IgD-negative memory B cell (primary cell): ENCODE results near the gene IKZF1. TPM values are rescaled to one million over a fixed set of nuclear protein-coding genes. Genes with fewer than 3 reads are reported as not detected.

Source experiments
- H3K27ac Mint-ChIP-seq, 3 donors: one replicate each; pipeline ENCODE4 v1.8.0; 2020 to 2022; ENCODE audit warnings: mild to moderate bottlenecking in 3 of 3, mixed read lengths in 3 of 3, moderate library complexity in 1 of 3
- H3K27me3 Mint-ChIP-seq: one replicate; pipeline ENCODE4 v1.8.0; 2021; ENCODE audit warnings: mixed read lengths
- H3K36me3 Mint-ChIP-seq: one replicate; pipeline ENCODE4 v1.8.0; 2020; ENCODE audit warnings: mild to moderate bottlenecking, mixed read lengths
- H3K4me1 Mint-ChIP-seq, 3 donors: one replicate each; pipeline ENCODE4 v1.8.0; 2020 to 2022; ENCODE audit warnings: mixed read lengths in 3 of 3, mild to moderate bottlenecking in 1 of 3
- H3K4me3 Mint-ChIP-seq, 4 donors: one replicate each; pipeline ENCODE4 v1.8.0; 2020 to 2022; ENCODE audit warnings: mild to moderate bottlenecking in 4 of 4, mixed read lengths in 4 of 4, moderate library complexity in 3 of 4
- H3K9me3 Mint-ChIP-seq, 3 donors: one replicate each; pipeline ENCODE4 v1.8.0; 2020 to 2021; ENCODE audit warnings: mixed read lengths in 3 of 3, mild to moderate bottlenecking in 1 of 3
- polyA plus RNA-seq: library from polyadenylated mRNA; unstranded; fragments of 300-500 nt; fragmentation: Illumina TruSeq; gene quantifications from one replicate; pipeline ENCODE4 v1.2.3, GENCODE V29; 2021

IKZF1 gene
- polyA plus RNA-seq, 1 donor from 2014 or later, result 213 TPM

GRCh38 chr7:50342616-50343114 is 38.1 kb downstream of the IKZF1 start:
- H3K27ac Mint-ChIP-seq, result peak overlapping the region in 2 of 3 donors; percentile 91 to 93
- H3K4me3 Mint-ChIP-seq, result peak overlapping the region; percentile 44 to 83 (median 72)
- H3K36me3 Mint-ChIP-seq, result peaks cover 13% of the 10 kb centered on the region
- H3K9me3 Mint-ChIP-seq, result no peaks in the 10 kb centered on the region
- H3K4me1 Mint-ChIP-seq, result peaks cover 64 to 78% (median 71%) of the 10 kb centered on the region in 3 donors
- no peaks in the 10 kb centered on the region for H3K27me3 Mint-ChIP-seq

GRCh38 chr7:50346545-50347497 is 42.3 kb downstream of the IKZF1 start:
- peaks cover 16% of the 10 kb centered on the region for H3K36me3 Mint-ChIP-seq
- H3K4me3 Mint-ChIP-seq, result peak overlapping the region in 2 of 4 donors; percentile 6 to 74
- H3K27me3 Mint-ChIP-seq, result no peaks in the 10 kb centered on the region
- no peaks in the 10 kb centered on the region for H3K9me3 Mint-ChIP-seq
- H3K4me1 Mint-ChIP-seq, result peaks cover 60 to 79% (median 73%) of the 10 kb centered on the region in 3 donors
- peak overlapping the region; percentile 74 to 95 (median 90) for H3K27ac Mint-ChIP-seq

GRCh38 chr7:50347693-50348092 is 43.2 kb downstream of the IKZF1 start:
- peak overlapping the region in 2 of 3 donors; percentile 53 to 95 for H3K27ac Mint-ChIP-seq
- H3K4me1 Mint-ChIP-seq, result peaks cover 59 to 77% (median 72%) of the 10 kb centered on the region in 3 donors
- H3K4me3 Mint-ChIP-seq, result peak overlapping the region in 2 of 4 donors; percentile 49 to 62
- H3K9me3 Mint-ChIP-seq, result no peaks in the 10 kb centered on the region
- H3K36me3 Mint-ChIP-seq, result peaks cover 16% of the 10 kb centered on the region
- no peaks in the 10 kb centered on the region for H3K27me3 Mint-ChIP-seq

DNA sequence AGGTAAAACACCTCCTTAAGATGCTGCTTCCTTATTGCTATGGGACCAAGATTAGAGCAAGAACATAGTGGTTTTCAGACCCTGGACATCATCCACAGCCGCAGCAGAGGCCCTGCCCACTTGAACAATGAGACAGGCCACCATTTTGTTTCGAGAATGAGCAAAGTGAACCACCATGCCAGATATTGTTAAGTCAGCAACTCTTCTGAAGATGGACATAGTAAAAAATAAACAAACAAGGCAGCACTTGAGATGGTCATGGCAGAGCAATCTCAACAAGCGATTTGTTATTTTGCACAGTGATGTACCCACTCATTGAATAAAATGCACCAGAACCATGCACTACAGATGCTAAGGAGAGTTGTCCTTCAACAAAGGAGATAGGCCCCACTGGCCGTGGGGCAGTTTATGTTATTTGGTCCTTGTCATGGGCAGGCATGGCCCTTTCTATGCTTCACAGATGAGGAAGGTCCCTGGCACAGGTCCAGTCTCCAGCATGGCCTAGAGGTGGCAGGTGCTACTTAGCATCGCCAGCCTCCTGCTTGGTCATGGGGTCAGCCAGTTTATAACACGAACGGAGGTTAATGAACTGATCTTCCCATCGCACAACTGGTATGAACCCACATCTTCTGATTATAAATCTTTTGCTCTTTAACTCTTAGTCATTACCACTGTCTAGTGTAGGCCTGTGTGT is 44.1 kb downstream of the IKZF1 start:
- peak overlapping the region; percentile 74 to 95 (median 87) for H3K27ac Mint-ChIP-seq

GRCh38 chr7:50349399-50349798 is 44.9 kb downstream of the IKZF1 start:
- peaks cover 8% of the 10 kb centered on the region for H3K36me3 Mint-ChIP-seq
- H3K27me3 Mint-ChIP-seq, result no peaks in the 10 kb centered on the region
- peak overlapping the region in 2 of 3 donors; percentile 24 to 87 for H3K27ac Mint-ChIP-seq
- peak overlapping the region in 3 of 4 donors; percentile 19 to 90 (median 66) for H3K4me3 Mint-ChIP-seq
- H3K9me3 Mint-ChIP-seq, result no peaks in the 10 kb centered on the region
- peaks cover 53 to 71% (median 60%) of the 10 kb centered on the region in 3 donors for H3K4me1 Mint-ChIP-seq

More for the DNA sequence above, 44.1 kb downstream of the IKZF1 start:
- Mint-ChIP-seq H3K36me3 (peaks cover 11% of the 10 kb centered on the region), H3K27me3 (no peaks in the 10 kb centered on the region), H3K4me1 (peaks cover 58 to 74% (median 68%) of the 10 kb centered on the region in 3 donors), H3K9me3 (no peaks in the 10 kb centered on the region), H3K4me3 (peak overlapping the region in 3 of 4 donors; percentile 49 to 66 (median 63))

- Mint-ChIP-seq H3K4me3 (peak overlapping the region; percentile 60 to 90 (median 68)), H3K27me3 (no peaks in the 10 kb centered on the region), H3K36me3 (peaks cover 7% of the 10 kb centered on the region), H3K9me3 (no peaks in the 10 kb centered on the region), H3K4me1 (peaks cover 51 to 70% (median 55%) of the 10 kb centered on the region in 3 donors), H3K27ac (peak overlapping the region; percentile 87 to 96 (median 95))
Measured at GRCh38 chr7:50349963-50350944, 45.7 kb downstream of the IKZF1 start.

DNA sequence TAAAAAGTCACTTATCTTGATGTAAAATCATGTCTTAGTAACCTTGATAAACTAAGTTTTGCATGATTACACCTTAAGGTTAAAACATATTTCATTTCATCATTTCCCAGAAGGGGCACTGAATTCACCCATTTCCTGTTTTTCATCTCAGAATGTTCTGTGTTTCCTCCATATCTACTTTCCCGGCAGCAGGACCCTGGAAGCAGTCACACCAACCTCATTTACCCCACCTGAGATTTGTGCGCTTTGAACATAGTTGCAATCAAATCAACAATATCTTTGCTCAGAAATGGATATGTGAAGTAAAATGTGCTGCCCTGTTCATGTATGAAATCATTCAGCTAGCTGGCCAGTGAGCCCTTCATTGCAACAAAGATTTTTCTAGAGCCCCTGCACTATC is 46.8 kb downstream of the IKZF1 start:
- H3K36me3 Mint-ChIP-seq, result peaks cover 4% of the 10 kb centered on the region
- H3K4me3 Mint-ChIP-seq, result peak overlapping the region; percentile 60 to 90 (median 68)
- no peaks in the 10 kb centered on the region for H3K9me3 Mint-ChIP-seq
- no peaks in the 10 kb centered on the region for H3K27me3 Mint-ChIP-seq
- peaks cover 51 to 65% (median 54%) of the 10 kb centered on the region in 3 donors for H3K4me1 Mint-ChIP-seq
- peak overlapping the region; percentile 87 to 96 (median 95) for H3K27ac Mint-ChIP-seq

DNA sequence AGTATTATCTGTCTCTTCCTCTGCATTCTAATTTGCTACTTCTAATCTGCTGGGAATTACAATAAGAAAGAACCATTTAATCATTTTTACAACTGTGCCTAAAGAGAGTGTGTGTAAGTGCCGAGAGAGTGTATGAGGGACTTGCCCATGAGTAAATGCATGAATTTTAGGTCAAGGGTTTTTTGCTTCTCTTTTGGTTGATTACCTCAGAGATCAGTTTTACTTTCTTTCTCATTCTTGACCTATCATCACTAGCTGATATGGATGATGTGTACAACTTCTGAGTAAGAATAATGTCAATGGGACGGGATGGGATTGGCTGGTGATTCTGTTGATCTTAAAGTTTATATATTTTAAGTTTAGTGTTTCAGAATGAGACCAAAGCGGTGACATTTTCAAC is 47.8 kb downstream of the IKZF1 start:
- peaks cover 4% of the 10 kb centered on the region for H3K36me3 Mint-ChIP-seq
- peak overlapping the region; percentile 87 to 96 (median 95) for H3K27ac Mint-ChIP-seq
- no peaks in the 10 kb centered on the region for H3K27me3 Mint-ChIP-seq
- no peaks in the 10 kb centered on the region for H3K9me3 Mint-ChIP-seq
- H3K4me1 Mint-ChIP-seq, result peaks cover 54 to 62% (median 55%) of the 10 kb centered on the region in 3 donors
- peak overlapping the region; percentile 59 to 90 (median 68) for H3K4me3 Mint-ChIP-seq

DNA sequence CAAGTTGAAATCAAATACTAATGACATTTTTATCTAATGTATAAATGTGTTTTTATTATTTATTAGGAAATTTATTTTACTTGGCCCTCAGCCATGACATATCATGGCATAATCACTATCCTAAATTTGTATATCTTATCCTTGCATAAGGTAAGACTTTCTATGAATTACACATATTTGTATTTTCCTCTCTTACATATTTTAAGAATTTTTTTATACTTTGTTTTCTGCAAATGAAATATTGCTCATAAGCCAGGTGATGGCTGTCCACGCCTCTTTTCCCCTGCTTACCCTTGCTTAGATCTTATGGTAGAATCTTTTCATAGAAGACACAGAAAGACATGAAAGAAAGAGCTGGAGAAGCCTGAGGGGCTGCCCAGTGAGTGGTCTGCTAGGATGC is 48.2 kb downstream of the IKZF1 start:
- peaks cover 4% of the 10 kb centered on the region for H3K36me3 Mint-ChIP-seq
- H3K4me3 Mint-ChIP-seq, result peak overlapping the region in 2 of 4 donors; percentile 53 to 56
- H3K27me3 Mint-ChIP-seq, result no peaks in the 10 kb centered on the region
- no peaks in the 10 kb centered on the region for H3K9me3 Mint-ChIP-seq
- peak overlapping the region; percentile 77 to 96 (median 95) for H3K27ac Mint-ChIP-seq
- H3K4me1 Mint-ChIP-seq, result peaks cover 52 to 63% (median 54%) of the 10 kb centered on the region in 3 donors

DNA sequence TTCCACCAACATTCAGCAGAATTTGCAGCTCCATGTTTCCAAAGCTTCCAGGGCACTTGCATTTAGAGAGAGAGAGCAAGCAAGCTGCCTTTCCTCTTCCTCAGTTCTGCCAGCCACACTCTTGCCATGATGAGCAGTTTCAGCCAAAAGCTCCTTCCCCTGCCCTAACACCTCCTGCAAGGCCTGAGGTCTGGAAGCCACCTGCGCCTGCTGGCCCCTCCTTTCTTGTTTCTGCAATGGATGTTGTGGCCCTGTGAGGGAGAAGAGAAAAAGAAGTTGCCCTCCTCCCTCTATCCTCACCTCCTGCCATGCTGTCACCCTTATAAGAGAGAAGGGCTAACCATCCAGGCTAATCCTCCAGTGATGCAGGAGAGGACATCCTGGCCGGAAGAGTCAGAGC is 48.7 kb downstream of the IKZF1 start:
- Mint-ChIP-seq H3K4me3 (peak overlapping the region in 3 of 4 donors; percentile 13 to 56 (median 53)), H3K4me1 (peaks cover 51 to 64% (median 57%) of the 10 kb centered on the region in 3 donors), H3K27ac (peak overlapping the region; percentile 77 to 96 (median 84))

GRCh38 chr7:50353894-50354595 is 49.5 kb downstream of the IKZF1 start:
- H3K4me3 Mint-ChIP-seq, result peak overlapping the region in 2 of 4 donors; percentile 13 to 87
- H3K9me3 Mint-ChIP-seq, result no peaks in the 10 kb centered on the region
- H3K27ac Mint-ChIP-seq, result peak overlapping the region; percentile 73 to 96 (median 77)
- H3K4me1 Mint-ChIP-seq, result peaks cover 47 to 58% (median 57%) of the 10 kb centered on the region in 3 donors
- H3K36me3 Mint-ChIP-seq, result peaks cover 2% of the 10 kb centered on the region
- H3K27me3 Mint-ChIP-seq, result no peaks in the 10 kb centered on the region

More for the DNA sequence above, 48.7 kb downstream of the IKZF1 start:
- Mint-ChIP-seq H3K36me3 (peaks cover 5% of the 10 kb centered on the region), H3K27me3 (no peaks in the 10 kb centered on the region), H3K9me3 (no peaks in the 10 kb centered on the region)

- H3K36me3 Mint-ChIP-seq, result peaks cover 2% of the 10 kb centered on the region
- H3K27ac Mint-ChIP-seq, result peak overlapping the region; percentile 52 to 83 (median 79)
- H3K4me3 Mint-ChIP-seq, result no peak overlapping the region
- no peaks in the 10 kb centered on the region for H3K27me3 Mint-ChIP-seq
- H3K9me3 Mint-ChIP-seq, result no peaks in the 10 kb centered on the region
- peaks cover 36 to 54% (median 45%) of the 10 kb centered on the region in 3 donors for H3K4me1 Mint-ChIP-seq
Measured at GRCh38 chr7:50355817-50356178, 51.3 kb downstream of the IKZF1 start.
